C4-2B (cell line): ENCODE data around the gene PSAP.

Source experiments
- CTCF ChIP-seq: fragments of 450-650 bp; conservative IDR thresholded peaks from 2 replicates; pipeline ENCODE4 v1.5.1; 2017; ENCODE audit warnings: mild to moderate bottlenecking
- ZFX ChIP-seq: fragments of 450-650 bp; IDR thresholded peaks from 2 replicates; pipeline ENCODE4 v1.6.1; 2017

GRCh38 chr10:71829171-71829570, 21.9 kb downstream of the PSAP start:
- TF ChIP-seq CTCF (no peak), ZFX (no peak)
